SK-N-SH (cell line): Measurements from ENCODE around the gene SLFN12.

Experiments used
- CTCF ChIP-seq: fragments of 200-600 bp; sonication (generic); IDR thresholded peaks from 2 replicates; pipeline ENCODE4 v1.6.1; 2017; ENCODE audit warnings: antibody characterized with exemption, mild to moderate bottlenecking, moderate library complexity
- EP300 ChIP-seq, 2 experiments: IDR thresholded peaks; 2 replicates each; pipeline versions ENCODE4 v1.4.0 to v1.6.1; 2012; ENCODE audit warnings: borderline replicate concordance in 1 of 2, low read depth in 1 of 2, low read length in 1 of 2
- EZH2phosphoT487 ChIP-seq: fragments of 200-600 bp; sonication (generic); IDR thresholded peaks from 2 replicates; pipeline ENCODE4 v1.6.1; 2017; ENCODE audit warnings: low read depth, mixed run types, mild to moderate bottlenecking, antibody characterized with exemption, moderate library complexity, borderline replicate concordance
- FOXM1 ChIP-seq: IDR thresholded peaks from 2 replicates; pipeline ENCODE4 v1.4.0; 2012; ENCODE audit warnings: low read depth, mild to moderate bottlenecking
- GABPA ChIP-seq: IDR thresholded peaks from 2 replicates; pipeline ENCODE4 v1.4.0; 2012; ENCODE audit warnings: low read depth, mild to moderate bottlenecking
- MXI1 ChIP-seq: IDR thresholded peaks from 2 replicates; pipeline ENCODE4 v1.6.1; 2012; ENCODE audit warnings: mild to moderate bottlenecking, low read depth, low read length, improper control_type of control experiment
- POLR2AphosphoS5 ChIP-seq: IDR thresholded peaks from 2 replicates; pipeline ENCODE4 v1.6.1; 2012; ENCODE audit warnings: low read depth, low read length
- RAD21 ChIP-seq: IDR thresholded peaks from 2 replicates; pipeline ENCODE4 v1.6.1; 2012; ENCODE audit warnings: mild to moderate bottlenecking, low read length
- SIN3A ChIP-seq: IDR thresholded peaks from 2 replicates; pipeline ENCODE4 v1.6.1; 2012; ENCODE audit warnings: low read depth, mild to moderate bottlenecking, low read length, moderate library complexity, borderline replicate concordance
- TAF1 ChIP-seq: IDR thresholded peaks from 2 replicates; pipeline ENCODE4 v1.6.1; 2012; ENCODE audit warnings: low read depth, mild to moderate bottlenecking, low read length, moderate library complexity, borderline replicate concordance
- ZBTB33 ChIP-seq: IDR thresholded peaks from 2 replicates; pipeline ENCODE4 v1.4.0; 2012; ENCODE audit warnings: low read depth, borderline replicate concordance
- TF ChIP-seq, protein P1 (sequence below): IDR thresholded peaks from 2 replicates; pipeline ENCODE4 v1.4.0; 2012; ENCODE audit warnings: low read depth, borderline replicate concordance
- TF ChIP-seq, protein P2 (sequence below): IDR thresholded peaks from 2 replicates; pipeline ENCODE4 v1.6.1; 2012; ENCODE audit warnings: mild to moderate bottlenecking, low read depth, low read length, moderate library complexity

DNA sequence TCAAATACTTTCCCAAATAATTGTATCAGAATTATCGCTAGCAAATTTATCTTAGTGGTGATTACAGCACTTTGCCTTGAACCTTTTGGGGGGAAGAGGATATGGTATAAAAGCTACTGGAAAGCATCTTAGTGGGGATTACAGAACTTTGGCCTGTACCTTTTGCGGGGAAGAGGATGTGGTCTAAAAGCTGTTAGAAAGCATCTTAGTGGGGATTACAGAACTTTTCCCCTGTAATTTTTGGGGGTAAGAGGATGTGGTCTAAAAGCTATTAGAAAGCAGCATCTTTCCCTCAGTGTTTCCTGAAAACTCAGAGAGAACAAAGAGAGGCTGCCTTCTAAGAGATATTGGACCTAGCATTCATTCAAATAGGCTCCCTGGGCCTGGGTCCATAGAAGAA is 4.1 kb downstream of the SLFN12 start:
- no peak for TF ChIP-seq CTCF
- TF ChIP-seq, protein P1, sequence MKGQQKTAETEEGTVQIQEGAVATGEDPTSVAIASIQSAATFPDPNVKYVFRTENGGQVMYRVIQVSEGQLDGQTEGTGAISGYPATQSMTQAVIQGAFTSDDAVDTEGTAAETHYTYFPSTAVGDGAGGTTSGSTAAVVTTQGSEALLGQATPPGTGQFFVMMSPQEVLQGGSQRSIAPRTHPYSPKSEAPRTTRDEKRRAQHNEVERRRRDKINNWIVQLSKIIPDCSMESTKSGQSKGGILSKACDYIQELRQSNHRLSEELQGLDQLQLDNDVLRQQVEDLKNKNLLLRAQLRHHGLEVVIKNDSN = no peak
- TF ChIP-seq, protein P2, sequence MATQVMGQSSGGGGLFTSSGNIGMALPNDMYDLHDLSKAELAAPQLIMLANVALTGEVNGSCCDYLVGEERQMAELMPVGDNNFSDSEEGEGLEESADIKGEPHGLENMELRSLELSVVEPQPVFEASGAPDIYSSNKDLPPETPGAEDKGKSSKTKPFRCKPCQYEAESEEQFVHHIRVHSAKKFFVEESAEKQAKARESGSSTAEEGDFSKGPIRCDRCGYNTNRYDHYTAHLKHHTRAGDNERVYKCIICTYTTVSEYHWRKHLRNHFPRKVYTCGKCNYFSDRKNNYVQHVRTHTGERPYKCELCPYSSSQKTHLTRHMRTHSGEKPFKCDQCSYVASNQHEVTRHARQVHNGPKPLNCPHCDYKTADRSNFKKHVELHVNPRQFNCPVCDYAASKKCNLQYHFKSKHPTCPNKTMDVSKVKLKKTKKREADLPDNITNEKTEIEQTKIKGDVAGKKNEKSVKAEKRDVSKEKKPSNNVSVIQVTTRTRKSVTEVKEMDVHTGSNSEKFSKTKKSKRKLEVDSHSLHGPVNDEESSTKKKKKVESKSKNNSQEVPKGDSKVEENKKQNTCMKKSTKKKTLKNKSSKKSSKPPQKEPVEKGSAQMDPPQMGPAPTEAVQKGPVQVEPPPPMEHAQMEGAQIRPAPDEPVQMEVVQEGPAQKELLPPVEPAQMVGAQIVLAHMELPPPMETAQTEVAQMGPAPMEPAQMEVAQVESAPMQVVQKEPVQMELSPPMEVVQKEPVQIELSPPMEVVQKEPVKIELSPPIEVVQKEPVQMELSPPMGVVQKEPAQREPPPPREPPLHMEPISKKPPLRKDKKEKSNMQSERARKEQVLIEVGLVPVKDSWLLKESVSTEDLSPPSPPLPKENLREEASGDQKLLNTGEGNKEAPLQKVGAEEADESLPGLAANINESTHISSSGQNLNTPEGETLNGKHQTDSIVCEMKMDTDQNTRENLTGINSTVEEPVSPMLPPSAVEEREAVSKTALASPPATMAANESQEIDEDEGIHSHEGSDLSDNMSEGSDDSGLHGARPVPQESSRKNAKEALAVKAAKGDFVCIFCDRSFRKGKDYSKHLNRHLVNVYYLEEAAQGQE = no peak
- no peak for TF ChIP-seq POLR2AphosphoS5
- TF ChIP-seq ZBTB33 = no peak
- no peak for TF ChIP-seq EP300 (IDR thresholded peaks at IDR 0.05; ENCODE audit: borderline replicate concordance in 1 of 2, low read depth in 1 of 2, low read length in 1 of 2)
- no peak for TF ChIP-seq RAD21
- no peak for TF ChIP-seq EZH2phosphoT487
- no peak for TF ChIP-seq SIN3A
- TF ChIP-seq MXI1 = no peak
- TF ChIP-seq TAF1 = no peak
- no peak for TF ChIP-seq FOXM1
- no peak for TF ChIP-seq GABPA
